ENCODE results near the gene BRIP1.

DNA sequence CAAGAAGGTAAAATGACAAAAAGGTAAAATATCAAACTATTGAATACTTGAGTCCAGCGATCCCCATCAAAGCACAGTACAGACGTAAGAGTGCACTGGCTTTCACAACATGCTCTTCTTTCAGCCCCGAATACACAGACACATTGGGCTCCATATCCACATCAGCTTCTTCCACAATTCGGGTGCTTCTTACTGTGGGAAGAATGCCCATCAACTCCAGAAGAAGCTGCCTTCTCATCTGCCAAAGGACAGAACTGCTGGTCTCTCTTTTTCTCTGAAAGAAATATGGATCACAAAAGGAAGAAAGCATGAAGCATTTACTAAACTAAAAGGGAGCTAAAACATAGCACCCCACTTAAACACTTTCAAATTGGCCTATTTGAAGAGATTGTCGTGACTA, 44.0 kb upstream of the BRIP1 start:
- TF ChIP-seq, protein P1, sequence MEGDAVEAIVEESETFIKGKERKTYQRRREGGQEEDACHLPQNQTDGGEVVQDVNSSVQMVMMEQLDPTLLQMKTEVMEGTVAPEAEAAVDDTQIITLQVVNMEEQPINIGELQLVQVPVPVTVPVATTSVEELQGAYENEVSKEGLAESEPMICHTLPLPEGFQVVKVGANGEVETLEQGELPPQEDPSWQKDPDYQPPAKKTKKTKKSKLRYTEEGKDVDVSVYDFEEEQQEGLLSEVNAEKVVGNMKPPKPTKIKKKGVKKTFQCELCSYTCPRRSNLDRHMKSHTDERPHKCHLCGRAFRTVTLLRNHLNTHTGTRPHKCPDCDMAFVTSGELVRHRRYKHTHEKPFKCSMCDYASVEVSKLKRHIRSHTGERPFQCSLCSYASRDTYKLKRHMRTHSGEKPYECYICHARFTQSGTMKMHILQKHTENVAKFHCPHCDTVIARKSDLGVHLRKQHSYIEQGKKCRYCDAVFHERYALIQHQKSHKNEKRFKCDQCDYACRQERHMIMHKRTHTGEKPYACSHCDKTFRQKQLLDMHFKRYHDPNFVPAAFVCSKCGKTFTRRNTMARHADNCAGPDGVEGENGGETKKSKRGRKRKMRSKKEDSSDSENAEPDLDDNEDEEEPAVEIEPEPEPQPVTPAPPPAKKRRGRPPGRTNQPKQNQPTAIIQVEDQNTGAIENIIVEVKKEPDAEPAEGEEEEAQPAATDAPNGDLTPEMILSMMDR (IDR thresholded peaks at IDR 0.05) = no peak
- no peak for TF ChIP-seq POLR2A (IDR thresholded peaks at IDR 0.05)

All from lower leg skin (tissue), 3 donors.